ENCODE measurements around the gene MED23. TPM values are rescaled to one million over a fixed set of nuclear protein-coding genes. Genes with fewer than 3 reads are reported as not detected.

Gene MED23
- polyA plus RNA-seq, 3 donors: 4.5 to 21.9 (median 7.9) TPM

- peaks cover 0 to 2% (median 0%) of the 10 kb centered on the region in 7 donors for H3K9me3 Mint-ChIP-seq
- Histone ChIP-seq H3K27me3 (ENCODE audit: control insufficient read depth in 2 of 2, insufficient read depth in 2 of 2, low read length in 2 of 2) (no peaks in the 10 kb centered on the region), H4K20me1 (ENCODE audit: insufficient read depth, low read length) (no peaks in the 10 kb centered on the region), H3K9me3 (replicated peaks in 1 of 2; ENCODE audit: control insufficient read depth in 1 of 2, insufficient read depth in 1 of 2, low read length in 2 of 2) (no peaks in the 10 kb centered on the region), H2AFZ (ENCODE audit: insufficient read depth, low read depth, low read length, poor library complexity, severe bottlenecking) (no peak overlapping the region), H3K27ac (ENCODE audit: low read depth in 1 of 2, low read length in 2 of 2) (no peak overlapping the region), H3K4me2 (replicated peaks; ENCODE audit: extremely low read depth, low read length, poor library complexity, severe bottlenecking) (no peak overlapping the region), H3K79me2 (ENCODE audit: insufficient read depth, low read length) (no peaks in the 10 kb centered on the region), H3K4me3 (replicated peaks in 1 of 3; ENCODE audit: low read depth in 2 of 3, low read length in 3 of 3) (no peak overlapping the region), H3K36me3 (replicated peaks in 1 of 2; ENCODE audit: control insufficient read depth in 1 of 2, insufficient read depth in 2 of 2, low read length in 2 of 2) (no peaks in the 10 kb centered on the region), H3K9ac (ENCODE audit: insufficient read depth, low read length, poor library complexity, severe bottlenecking) (no peak overlapping the region), H3K4me1 (ENCODE audit: control insufficient read depth in 1 of 2, insufficient read depth in 2 of 2, low read length in 2 of 2) (no peaks in the 10 kb centered on the region)
- intact Hi-C loops (cut with micrococcal nuclease): no loop called here
- no peak for DNase-seq
- H3K27me3 Mint-ChIP-seq (ENCODE audit: low read depth in 3 of 3): peaks cover 0 to 3% (median 2%) of the 10 kb centered on the region in 3 donors
- no peak overlapping the region for H3K4me3 Mint-ChIP-seq
- TF ChIP-seq CTCF (IDR thresholded peaks at IDR 0.05): no peak
- H3K4me1 Mint-ChIP-seq: no peaks in the 10 kb centered on the region
- no peak overlapping the region for H3K27ac Mint-ChIP-seq
- WGBS (ENCODE audit: insufficient coverage): 95% methylated on average over 4 of the region's 6 CpGs
- H3K36me3 Mint-ChIP-seq: no peaks in the 10 kb centered on the region
Measured at GRCh38 chr6:131642565-131642964, 14.5 kb upstream of the MED23 start.

GRCh38 chr6:131641554-131641953, 13.5 kb upstream of the MED23 start:
- no peak overlapping the region for H3K27ac ChIP-seq (ENCODE audit: low read depth in 1 of 2, low read length in 2 of 2)
- H3K4me1 Mint-ChIP-seq: no peaks in the 10 kb centered on the region
- no peaks in the 10 kb centered on the region for H3K27me3 ChIP-seq (ENCODE audit: control insufficient read depth in 2 of 2, insufficient read depth in 2 of 2, low read length in 2 of 2)
- no peak overlapping the region for H3K4me3 Mint-ChIP-seq
- H3K9me3 Mint-ChIP-seq: peaks cover 0 to 2% (median 0%) of the 10 kb centered on the region in 7 donors
- H3K36me3 ChIP-seq (replicated peaks in 1 of 2; ENCODE audit: control insufficient read depth in 1 of 2, insufficient read depth in 2 of 2, low read length in 2 of 2): no peaks in the 10 kb centered on the region
- no peak overlapping the region for H3K4me3 ChIP-seq (replicated peaks in 1 of 3; ENCODE audit: low read depth in 2 of 3, low read length in 3 of 3)
- peaks cover 0 to 3% (median 2%) of the 10 kb centered on the region in 3 donors for H3K27me3 Mint-ChIP-seq (ENCODE audit: low read depth in 3 of 3)
- no peak overlapping the region for H3K9ac ChIP-seq (ENCODE audit: insufficient read depth, low read length, poor library complexity, severe bottlenecking)
- no peak overlapping the region for H3K4me2 ChIP-seq (replicated peaks; ENCODE audit: extremely low read depth, low read length, poor library complexity, severe bottlenecking)
- intact Hi-C loops (cut with micrococcal nuclease): no loop called here
- no peak overlapping the region for H2AFZ ChIP-seq (ENCODE audit: insufficient read depth, low read depth, low read length, poor library complexity, severe bottlenecking)
- no peak for TF ChIP-seq CTCF (IDR thresholded peaks at IDR 0.05)
- H3K27ac Mint-ChIP-seq: no peak overlapping the region
- H3K79me2 ChIP-seq (ENCODE audit: insufficient read depth, low read length): no peaks in the 10 kb centered on the region
- H3K4me1 ChIP-seq (ENCODE audit: control insufficient read depth in 1 of 2, insufficient read depth in 2 of 2, low read length in 2 of 2): no peaks in the 10 kb centered on the region
- H4K20me1 ChIP-seq (ENCODE audit: insufficient read depth, low read length): no peaks in the 10 kb centered on the region
- WGBS (ENCODE audit: insufficient coverage): 100% methylated on average over 1 of the region's 1 CpG
- no peaks in the 10 kb centered on the region for H3K9me3 ChIP-seq (replicated peaks in 1 of 2; ENCODE audit: control insufficient read depth in 1 of 2, insufficient read depth in 1 of 2, low read length in 2 of 2)
- no peak for DNase-seq
- no peaks in the 10 kb centered on the region for H3K36me3 Mint-ChIP-seq
